H1 (cell line): Measurements from ENCODE around the gene APOM. TPM values are rescaled to one million over a fixed set of nuclear protein-coding genes. Genes with fewer than 3 reads are reported as not detected.

Experiments used
- CTCF ChIA-PET: fragments of 300-600 bp; sonication (Branson Sonifier 250); formaldehyde crosslinking; loops from one replicate; lab custom pipeline; 2021; ENCODE audit not compliant: partially characterized antibody; lab: Charles Lee
- POLR2A ChIA-PET: fragments of 300-600 bp; sonication (Branson Sonifier 250); formaldehyde crosslinking; loops from one replicate; lab custom pipeline; 2021; ENCODE audit warnings: inconsistent platforms; ENCODE audit not compliant: partially characterized antibody; lab: Charles Lee
- DNase-seq, 2 experiments: peaks; one replicate each; pipeline versions ENCODE4 v3.0.0 to v3.0.0-alpha.2; 2010 to 2022; ENCODE audit warnings: low spot score in 2 of 2, low read depth in 1 of 2, mixed read lengths in 1 of 2
- FAIRE-seq: peaks from 2 replicates; lab custom pipeline; 2011; peaks lifted over from hg19 to GRCh38; lab: Jason Lieb, UNC
- H2AFZ ChIP-seq: 2 replicates; pipeline ENCODE4 v1.8.1; 2012; ENCODE audit warnings: low read length, inconsistent platforms
- H2AK5ac ChIP-seq: 2 replicates; pipeline ENCODE4 v1.6.1; 2013; ENCODE audit warnings: low read depth, low read length
- H2BK120ac ChIP-seq: replicated peaks from 2 replicates; pipeline ENCODE3; 2013; ENCODE audit warnings: low read depth, low read length, inconsistent platforms
- H2BK12ac ChIP-seq: 2 replicates; pipeline ENCODE4 v1.6.1; 2013; ENCODE audit warnings: low read depth, low read length
- H2BK15ac ChIP-seq: 2 replicates; pipeline ENCODE4 v1.6.1; 2013; ENCODE audit warnings: low read length
- H2BK20ac ChIP-seq: 2 replicates; pipeline ENCODE4 v1.6.1; 2013; ENCODE audit warnings: low read length
- H2BK5ac ChIP-seq: 2 replicates; pipeline ENCODE4 v1.6.1; 2013; ENCODE audit warnings: low read depth, low read length
- H3K14ac ChIP-seq: 2 replicates; pipeline ENCODE4 v1.6.1; 2013; ENCODE audit warnings: inconsistent platforms; ENCODE audit not compliant: insufficient read length
- H3K18ac ChIP-seq: 2 replicates; pipeline ENCODE4 v1.6.1; 2013; ENCODE audit warnings: low read length; ENCODE audit errors: extremely low read depth
- H3K23ac ChIP-seq: 2 replicates; pipeline ENCODE4 v1.6.1; 2013; ENCODE audit warnings: inconsistent platforms; ENCODE audit not compliant: insufficient read length
- H3K23me2 ChIP-seq: 2 replicates; pipeline ENCODE4 v1.6.1; 2013; ENCODE audit warnings: low read depth, low read length
- H3K27ac ChIP-seq: 2 replicates; pipeline ENCODE4 v1.6.1; 2011; ENCODE audit warnings: low read depth, low read length, inconsistent platforms
- H3K27me3 ChIP-seq, 4 experiments: replicated peaks in 1 of 4; 1 replicate in 1 of 4; 2 replicates in 3 of 4; pipeline versions ENCODE4 v1.6.1 to v1.8.1; 2011 to 2013; ENCODE audit warnings: low read length in 3 of 4, mild to moderate bottlenecking in 3 of 4, inconsistent platforms in 2 of 4, mixed read lengths in 2 of 4, moderate library complexity in 1 of 4; ENCODE audit not compliant: control insufficient read depth in 3 of 4, insufficient read depth in 3 of 4; ENCODE audit errors: extremely low read depth in 1 of 4
- H3K36me3 ChIP-seq, 4 experiments: 2 replicates each; pipeline versions ENCODE4 v1.6.1 to v1.8.1; 2011 to 2013; ENCODE audit warnings: mild to moderate bottlenecking in 4 of 4, low read length in 3 of 4, moderate library complexity in 2 of 4, control low read depth in 1 of 4, inconsistent platforms in 1 of 4; ENCODE audit not compliant: insufficient read depth in 4 of 4, control insufficient read depth in 2 of 4
- H3K4ac ChIP-seq: replicated peaks from 2 replicates; pipeline ENCODE3; 2013; ENCODE audit warnings: low read length, low read depth, mixed read lengths, inconsistent platforms; ENCODE audit not compliant: insufficient read length
- H3K4me1 ChIP-seq, 4 experiments: replicated peaks in 1 of 4; 1 replicate in 1 of 4; 2 replicates in 3 of 4; pipeline versions ENCODE4 v1.6.1 to v1.8.1; 2011 to 2013; ENCODE audit warnings: low read length in 3 of 4, inconsistent platforms in 2 of 4, mixed read lengths in 1 of 4; ENCODE audit not compliant: insufficient read depth in 4 of 4, control insufficient read depth in 3 of 4
- H3K4me2 ChIP-seq, 2 experiments: 2 replicates each; pipeline versions ENCODE4 v1.6.1 to v1.8.1; 2011 to 2013; ENCODE audit warnings: low read depth in 2 of 2, low read length in 2 of 2, control low read depth in 1 of 2, inconsistent platforms in 1 of 2, mild to moderate bottlenecking in 1 of 2; ENCODE audit not compliant: insufficient read depth in 1 of 2
- H3K4me3 ChIP-seq, 4 experiments: fragments of 200-600, 300-600 bp in 1 of 4; sonication (generic), shearing (Covaris generic), sonication (Bioruptor Twin) in 1 of 4; 2 replicates each; pipeline versions ENCODE4 v1.5.1 to v1.8.1; 2011 to 2016; ENCODE audit warnings: low read length in 4 of 4, low read depth in 3 of 4, control low read depth in 2 of 4, inconsistent platforms in 2 of 4, mild to moderate bottlenecking in 2 of 4, mixed read lengths in 1 of 4, moderate library complexity in 1 of 4; ENCODE audit not compliant: insufficient read depth in 2 of 4; ENCODE audit errors: extremely low read depth in 1 of 4
- H3K56ac ChIP-seq: replicated peaks from 2 replicates; pipeline ENCODE3; 2013; ENCODE audit warnings: low read depth, mild to moderate bottlenecking, mixed read lengths, low read length, inconsistent platforms; ENCODE audit not compliant: insufficient read length
- H3K79me1 ChIP-seq: 2 replicates; pipeline ENCODE4 v1.6.1; 2013; ENCODE audit warnings: low read depth, low read length, control low read depth
- H3K79me2 ChIP-seq, 2 experiments: 2 replicates each; pipeline versions ENCODE4 v1.6.1 to v1.8.1; 2012 to 2013; ENCODE audit warnings: low read length in 2 of 2, mild to moderate bottlenecking in 2 of 2, inconsistent platforms in 1 of 2; ENCODE audit not compliant: insufficient read depth in 2 of 2, control insufficient read depth in 1 of 2
- H3K9ac ChIP-seq, 4 experiments: replicated peaks in 1 of 4; 1 replicate in 1 of 4; 2 replicates in 3 of 4; pipeline versions ENCODE4 v1.6.1 to v1.8.1; 2011 to 2013; ENCODE audit warnings: low read depth in 3 of 4, low read length in 3 of 4, control low read depth in 2 of 4, mild to moderate bottlenecking in 2 of 4, moderate library complexity in 2 of 4, inconsistent platforms in 1 of 4; ENCODE audit errors: extremely low read depth in 1 of 4
- H3K9me3 ChIP-seq, 2 experiments: 2 replicates each; pipeline versions ENCODE4 v1.6.1 to v1.8.1; 2012 to 2013; ENCODE audit warnings: mild to moderate bottlenecking in 2 of 2, moderate library complexity in 2 of 2, control low read depth in 1 of 2, inconsistent platforms in 1 of 2, low read depth in 1 of 2, low read length in 1 of 2, mixed read lengths in 1 of 2; ENCODE audit not compliant: insufficient read depth in 2 of 2
- H4K20me1 ChIP-seq, 2 experiments: replicated peaks in 1 of 2; 2 replicates each; pipeline versions ENCODE3 to v1.8.1; 2011 to 2013; ENCODE audit warnings: inconsistent platforms in 2 of 2, low read length in 2 of 2, mild to moderate bottlenecking in 1 of 2; ENCODE audit not compliant: insufficient read depth in 2 of 2, control insufficient read depth in 1 of 2
- H4K5ac ChIP-seq: 2 replicates; pipeline ENCODE4 v1.6.1; 2013; ENCODE audit warnings: low read length, low read depth, mixed read lengths, inconsistent platforms; ENCODE audit not compliant: insufficient read length
- H4K8ac ChIP-seq: 2 replicates; pipeline ENCODE4 v1.8.0; 2013; ENCODE audit warnings: mild to moderate bottlenecking, moderate library complexity, low read length, inconsistent platforms; ENCODE audit not compliant: insufficient read depth; ENCODE audit errors: extremely low read depth
- H4K91ac ChIP-seq: replicated peaks from 2 replicates; pipeline ENCODE3; 2013; ENCODE audit warnings: low read length, mixed read lengths, inconsistent platforms; ENCODE audit not compliant: insufficient read length
- CBX5 ChIP-seq: fragments of 300-800, 300-1000 bp; sonication (generic); IDR thresholded peaks from 2 replicates; pipeline ENCODE4 v1.7.1; 2016; ENCODE audit warnings: antibody characterized with exemption, low read length, low read depth
- CTBP2 ChIP-seq: IDR thresholded peaks from 2 replicates; pipeline ENCODE4 v1.7.0; 2011; ENCODE audit warnings: borderline replicate concordance, mild to moderate bottlenecking, moderate library complexity, mixed read lengths, low read length; ENCODE audit not compliant: insufficient read depth, insufficient read length
- EZH2 ChIP-seq: fragments of 200-600 bp; sonication (generic); IDR thresholded peaks from 2 replicates; pipeline ENCODE4 v1.7.1; 2012; ENCODE audit warnings: low read depth, mild to moderate bottlenecking, moderate library complexity, low read length, inconsistent platforms; ENCODE audit not compliant: severe bottlenecking
- HDAC6 ChIP-seq: IDR thresholded peaks from one replicate; pipeline ENCODE4 v1.7.1; 2012; ENCODE audit warnings: low read depth, mild to moderate bottlenecking, inconsistent platforms, low read length, moderate library complexity
- KDM5A ChIP-seq: fragments of 200-600 bp; IDR thresholded peaks from 2 replicates; pipeline ENCODE4 v1.7.1; 2012; ENCODE audit warnings: mild to moderate bottlenecking, low read length, inconsistent platforms, mixed read lengths
- MAFK ChIP-seq: IDR thresholded peaks from 2 replicates; pipeline ENCODE4 v1.6.1; 2012; ENCODE audit warnings: low read depth, mild to moderate bottlenecking, improper control_type of control experiment, low read length
- POLR2A ChIP-seq, 2 experiments: IDR thresholded peaks; 1 replicate in 1 of 2; 2 replicates in 1 of 2; pipeline ENCODE4 v1.6.1; 2011; ENCODE audit warnings: low read depth in 2 of 2, low read length in 2 of 2, mild to moderate bottlenecking in 2 of 2; ENCODE audit errors: control extremely low read depth in 1 of 2
- POU5F1 ChIP-seq: IDR thresholded peaks from 2 replicates; pipeline ENCODE4 v1.6.1; 2011; ENCODE audit warnings: low read depth, mild to moderate bottlenecking, low read length, moderate library complexity
- SIRT6 ChIP-seq: IDR thresholded peaks from one replicate; pipeline ENCODE4 v1.7.1; 2012; ENCODE audit warnings: low read length, inconsistent platforms
- SP2 ChIP-seq: IDR thresholded peaks from 2 replicates; pipeline ENCODE4 v1.6.1; 2012; ENCODE audit warnings: mild to moderate bottlenecking, low read length, inconsistent platforms
- SP4 ChIP-seq: IDR thresholded peaks from 2 replicates; pipeline ENCODE4 v1.6.1; 2012; ENCODE audit warnings: low read length, inconsistent platforms
- WGBS, 2 experiments: shearing (Covaris generic) in 1 of 2; methylation state at CpG; one replicate each; pipeline versions ENCODE4 v1.1.6 to v1.1.7; 2013 to 2015; ENCODE audit warnings: low lambda C conversion rate in 2 of 2, mixed read lengths in 2 of 2, inconsistent platforms in 1 of 2, low coverage in 1 of 2, missing lambda C conversion rate in 1 of 2; ENCODE audit not compliant: insufficient replicate concordance in 2 of 2, insufficient coverage in 1 of 2, insufficient read length in 1 of 2; ENCODE audit errors: extremely low coverage in 1 of 2, missing lambda C conversion rate in 1 of 2; 5-methylcytosine and 5-hydroxymethylcytosine counted together
- polyA plus RNA-seq, 7 experiments: library from polyadenylated mRNA; depleted of rRNA in 3 of 7; stranded (reverse) in 5 of 7; unstranded in 2 of 7; fragments of >200 nt in 5 of 7; fragments of 200-250 nt in 2 of 7; gene quantifications; 1 replicate in 5 of 7; 2 replicates in 1 of 7; 4 replicates in 1 of 7; pipeline versions ENCODE4 v1.2.1 to v1.2.3, GENCODE V29; 2011 to 2013; ENCODE audit warnings: missing spikeins in 2 of 7, mixed read lengths in 2 of 7
- total RNA-seq: library from RNA; stranded (reverse); fragmentation: NEBNext Ultra II Directional; extraction: Animal tissue kit (Norgen Biotek cat#: 25700); gene quantifications from 2 replicates; pipeline ENCODE4 v1.2.1, GENCODE V29; 2021

Gene APOM
- total and polyA plus RNA-seq, 2 of the 8 experiments (the other 6 are each of a cell fraction or from before 2014, with no cell fraction given) = 3.4 to 12.0 TPM

DNA sequence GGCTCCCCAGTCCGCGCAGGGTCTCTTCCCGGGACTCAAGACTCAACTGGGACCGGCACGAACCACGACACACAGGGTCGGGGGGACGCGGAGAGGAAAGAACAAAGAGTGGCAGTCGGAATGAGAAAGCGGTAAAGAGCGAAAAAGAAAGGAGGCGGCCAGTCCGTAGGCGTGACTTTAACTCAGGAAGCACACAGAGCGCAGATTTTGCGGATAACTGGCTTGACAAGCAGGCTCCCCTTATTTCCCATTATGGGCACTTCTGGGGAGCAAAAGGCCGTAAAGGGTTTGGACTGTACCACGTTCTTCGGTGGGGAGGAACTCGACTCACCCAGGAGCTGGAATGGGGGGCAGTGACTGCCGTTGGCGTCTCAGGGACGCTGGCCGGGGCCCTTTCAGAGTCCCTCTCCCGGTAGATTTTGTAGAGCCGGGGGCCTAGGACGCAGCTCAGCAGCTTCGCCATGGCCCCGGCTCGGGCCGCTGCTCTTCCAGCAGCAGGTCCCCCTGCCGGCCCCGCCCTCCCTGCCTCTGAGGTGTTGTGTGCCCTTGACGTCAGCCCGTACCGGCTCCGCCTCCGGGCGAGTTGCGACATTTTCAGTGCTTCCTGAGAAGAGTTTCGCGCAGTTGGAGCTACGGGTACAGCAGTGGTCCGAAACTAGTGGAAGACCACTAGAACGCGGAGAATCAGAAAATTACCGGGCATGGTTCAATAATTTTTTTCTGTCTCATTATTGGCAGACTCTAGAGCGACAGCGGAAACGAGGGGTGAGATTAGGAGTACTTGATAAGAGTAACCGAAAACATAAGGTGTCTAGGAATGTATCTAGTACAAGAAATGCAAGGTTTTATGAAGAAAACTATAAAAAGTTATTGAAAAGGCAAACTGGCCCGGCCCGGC lies 47.4 kb downstream of the APOM start, which contains the start of gene ABHD16A:
Gene ABHD16A (minus strand): TSS at position 506 of the 898 bp plus-strand sequence. CDS start 43 bp downstream, at position 463.
- Histone ChIP-seq H3K4me1 (peaks cover 2 to 5% (median 3%) of the 10 kb centered on the region in 4 experiments; a peak in 4 of 7 replicates), H3K9ac (peak within 1 kb of the TSS; percentile 65 to 85 (median 80)), H3K9me3 (no peaks in the 10 kb centered on the region), H2BK20ac (no peak within 1 kb of the TSS), H3K14ac (no peak within 1 kb of the TSS), H2BK12ac (peak within 1 kb of the TSS; percentile 39; the same call in 1 of the 2 replicates), H3K4me3 (peak within 1 kb of the TSS; percentile 69 to 94 (median 90)), H2AFZ (peak within 1 kb of the TSS; percentile 67), H3K27me3 (no peaks in the 10 kb centered on the region), H3K4me2 (peak within 1 kb of the TSS; percentile 68 to 82), H3K56ac (peak within 1 kb of the TSS; percentile 22), H2BK120ac (no peak within 1 kb of the TSS), H3K27ac (peak within 1 kb of the TSS; percentile 89; the same call in 1 of the 2 replicates), H2BK5ac (peak within 1 kb of the TSS; percentile 81), H4K5ac (no peak within 1 kb of the TSS), H3K18ac (peak within 1 kb of the TSS; percentile 52; the same call in 1 of the 2 replicates), H3K23ac (no peak within 1 kb of the TSS), H4K8ac (peak within 1 kb of the TSS; percentile 97), H3K23me2 (peaks cover 8% of the 10 kb centered on the region; the same call in 1 of the 2 replicates), H3K36me3 (peaks cover 0 to 2% (median under 1%) of the 10 kb centered on the region in 4 experiments; a peak in 3 of 8 replicates), H4K20me1 (no peaks in the 10 kb centered on the region), H2BK15ac (peak within 1 kb of the TSS; percentile 19; the same call in 1 of the 2 replicates), H2AK5ac (no peak within 1 kb of the TSS), H3K4ac (no peak within 1 kb of the TSS), H3K79me1 (peaks cover 6% of the 10 kb centered on the region), H4K91ac (no peak within 1 kb of the TSS), H3K79me2 (peaks cover 0 to 7% of the 10 kb centered on the region in 2 experiments; a peak in 2 of 4 replicates)
- peak; percentile 95 to 96 for DNase-seq
- 5% methylated on average over 52 of the region's 54 CpGs; no CpG with 5 or more reads in 1 of the 2 experiments for WGBS, 2 experiments
- CTCF ChIA-PET = interaction anchor here (0.9 to 2.2 kb wide), 7 partner anchors 8 to 37 kb away, joined by 3 to 6 read pairs (median 4); partner anchors contain the start of genes DDAH2 and MSH5
- POLR2A ChIA-PET = interaction anchor here (0.7 to 3.2 kb wide), 27 partner anchors 9 to 248 kb away, joined by 3 to 36 read pairs (median 4); partner anchors contain the start of genes CLIC1, DDAH2, GPANK1 and HSPA1B
- peak; percentile 72 for FAIRE-seq
- no peak for TF ChIP-seq EZH2
- no peak for TF ChIP-seq SP4
- TF ChIP-seq CBX5 = no peak
- TF ChIP-seq MAFK = no peak
- 0 out of 2 replicates have a peak, but pooled peaks have one; percentile 19 for TF ChIP-seq KDM5A
- TF ChIP-seq CTBP2 = no peak
- TF ChIP-seq POLR2A (IDR thresholded peaks at IDR 0.05; ENCODE audit: control extremely low read depth in 1 of 2, low read depth in 2 of 2, low read length in 2 of 2) = peak in 1 of 2 experiments; percentile 85; a peak in 2 of 3 replicates
- TF ChIP-seq POU5F1 = no peak
- TF ChIP-seq SP2 = no peak
- no peak for TF ChIP-seq SIRT6
- no peak for TF ChIP-seq HDAC6
